Stimulated activated naive CD4-positive, alpha-beta T cell treated with Interleukin-2 at 50 U/mL for 16 hours (primary cell): ENCODE results near the gene CDC42BPG.

Experiments used
- DNase-seq: peaks from one replicate; lab custom pipeline; 2025; lab: John Stamatoyannopoulos, UW

CDC42BPG gene

DNA sequence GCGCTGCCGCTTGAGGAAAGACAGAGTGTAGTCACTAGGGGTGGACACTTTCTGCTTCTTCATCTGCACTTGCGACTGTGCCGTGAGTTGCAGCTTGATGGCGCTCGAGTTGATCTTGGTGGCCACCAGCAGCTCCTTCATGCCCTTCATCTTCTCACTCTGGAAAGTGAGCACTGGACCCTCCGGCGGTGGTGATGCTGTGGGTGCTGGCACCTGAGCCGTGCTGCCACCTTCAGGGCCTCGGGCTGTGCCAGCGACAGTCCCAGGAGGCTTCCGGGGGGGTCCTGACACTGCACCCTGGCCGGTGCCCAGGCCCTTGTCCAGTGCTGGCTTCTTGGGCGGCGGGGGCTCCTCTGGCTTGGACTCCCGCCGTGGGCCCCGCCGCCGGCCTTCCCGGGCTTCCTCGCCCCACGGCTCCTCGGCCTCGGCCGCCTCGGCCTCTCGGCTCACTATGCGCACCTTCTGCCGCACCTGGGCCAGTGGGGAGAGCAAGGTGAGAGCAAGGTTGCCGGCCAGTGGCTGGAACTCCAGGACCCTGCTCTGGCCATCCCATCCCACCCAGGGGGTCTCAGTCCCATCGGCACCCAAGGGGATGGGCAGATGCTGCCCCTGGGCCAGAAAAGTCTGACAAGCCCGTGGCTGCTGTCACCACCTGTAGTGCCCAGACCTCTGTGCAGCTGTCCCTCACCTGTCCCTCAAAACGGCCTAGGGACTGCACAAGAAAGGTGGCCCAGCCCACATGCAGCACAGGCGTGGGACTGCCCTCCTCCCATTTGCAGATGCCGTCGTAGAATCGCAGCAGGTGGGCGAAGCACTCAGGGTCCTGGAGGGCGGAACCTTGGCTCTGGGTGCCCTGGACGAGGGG lies 39.9 kb downstream of the CDC42BPG start:
- DNase-seq: no peak

- no peak for DNase-seq
These were observed 40.6 kb downstream of the CDC42BPG start for GRCh38 chr11:64803846-64804345.

GRCh38 chr11:64803158-64803845 lies 41.2 kb downstream of the CDC42BPG start, which contains the start of gene MAP4K2:
Gene MAP4K2 (minus strand): TSS chr11:64803214. CDS start chr11:64803149, 65 bp downstream.
- DNase-seq: peak; percentile 80

DNA sequence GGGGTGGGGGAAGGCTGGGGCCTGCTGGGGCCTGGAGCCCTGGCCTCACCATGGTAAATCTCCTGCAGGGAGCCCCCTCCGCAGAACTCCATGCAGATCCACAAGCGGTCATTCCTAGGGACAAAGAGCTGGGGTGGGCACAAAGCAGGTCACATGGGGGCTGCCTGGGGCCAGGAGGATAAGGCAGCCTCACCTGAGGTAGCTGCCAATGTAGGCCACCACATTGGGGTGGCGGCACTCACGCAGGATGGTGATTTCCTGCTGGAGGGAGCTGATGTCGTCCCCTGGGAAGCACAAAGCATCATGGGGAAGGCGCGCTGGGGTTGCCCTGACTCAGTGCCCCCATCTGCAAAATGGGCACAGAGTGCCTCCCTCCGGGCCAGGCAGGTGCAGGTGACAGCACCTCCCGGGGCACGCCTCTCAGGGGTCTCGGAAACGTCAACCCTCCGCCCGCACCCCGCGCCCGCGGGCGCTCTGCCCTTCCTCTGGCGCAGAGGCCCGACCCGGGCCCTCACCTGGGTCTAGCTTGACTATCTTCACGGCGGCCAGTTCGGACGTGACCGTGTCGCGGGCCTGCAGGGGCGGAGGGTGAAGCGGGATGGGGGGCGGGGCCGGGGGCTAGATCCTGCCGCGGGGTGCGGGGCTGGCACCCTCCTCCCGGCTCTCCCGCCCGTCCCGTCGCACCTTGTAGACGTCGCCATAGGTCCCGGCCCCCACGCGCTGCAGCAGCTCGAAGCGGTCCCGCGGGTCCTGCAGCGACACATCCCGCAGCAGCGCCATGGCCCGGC lies 41.9 kb downstream of the CDC42BPG start:
- DNase-seq: peak; percentile 59

GRCh38 chr11:64801561-64802369 lies 42.7 kb downstream of the CDC42BPG start:
- no peak for DNase-seq

GRCh38 chr11:64801158-64801464 lies 43.3 kb downstream of the CDC42BPG start:
- no peak for DNase-seq

GRCh38 chr11:64800303-64801157 lies 43.9 kb downstream of the CDC42BPG start:
- no peak for DNase-seq

DNA sequence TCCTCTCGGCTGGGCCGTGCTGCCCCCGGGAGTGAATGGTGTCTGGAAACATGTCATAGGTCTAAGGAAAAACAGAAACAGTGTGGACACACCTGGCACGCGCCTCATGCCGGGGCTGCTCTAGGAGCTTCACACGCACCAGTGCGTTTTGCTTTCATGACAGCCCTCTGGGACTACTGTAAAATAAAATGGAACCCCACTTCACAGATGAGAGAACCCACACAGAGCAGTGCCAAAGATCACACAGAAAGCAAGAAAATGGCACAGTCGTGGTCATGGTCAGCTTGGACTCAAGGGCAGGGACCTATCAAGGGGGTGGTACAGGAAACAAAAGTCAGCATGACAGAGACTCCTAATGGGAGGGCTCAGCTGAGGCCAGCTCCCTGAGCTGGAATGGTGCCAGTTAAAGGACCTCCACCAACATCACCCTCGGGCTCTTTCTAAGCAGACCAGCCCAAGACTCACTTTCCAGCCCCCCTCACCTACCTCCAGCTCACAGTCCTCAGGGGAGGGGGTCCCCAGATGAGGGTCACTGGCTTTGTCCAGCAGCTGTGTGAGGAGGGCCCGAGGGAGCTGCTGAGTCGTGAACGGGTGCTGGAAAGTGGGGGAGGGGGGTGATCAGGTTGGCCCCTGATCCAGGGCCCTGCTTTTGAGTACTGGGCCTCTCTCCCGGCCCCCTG lies 44.7 kb downstream of the CDC42BPG start:
- no peak for DNase-seq

DNA sequence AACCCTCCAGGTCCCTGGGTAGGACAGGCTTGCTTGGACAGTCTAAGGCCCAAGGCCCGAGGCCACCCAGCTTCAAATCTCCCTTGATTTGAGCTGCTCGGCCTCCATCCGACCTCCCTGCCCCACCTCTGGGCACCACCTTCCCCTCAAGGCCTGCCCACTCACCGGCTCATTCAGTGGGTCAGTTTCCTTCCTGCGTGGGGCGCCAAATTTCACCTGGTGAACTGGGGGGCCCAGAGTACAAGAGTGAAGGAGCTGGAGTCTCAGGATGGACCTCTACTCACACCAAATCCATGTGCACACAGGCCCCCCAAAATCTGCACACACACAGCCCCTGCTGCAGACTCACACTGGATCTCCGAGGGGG lies 45.2 kb downstream of the CDC42BPG start:
- no peak for DNase-seq

DNA sequence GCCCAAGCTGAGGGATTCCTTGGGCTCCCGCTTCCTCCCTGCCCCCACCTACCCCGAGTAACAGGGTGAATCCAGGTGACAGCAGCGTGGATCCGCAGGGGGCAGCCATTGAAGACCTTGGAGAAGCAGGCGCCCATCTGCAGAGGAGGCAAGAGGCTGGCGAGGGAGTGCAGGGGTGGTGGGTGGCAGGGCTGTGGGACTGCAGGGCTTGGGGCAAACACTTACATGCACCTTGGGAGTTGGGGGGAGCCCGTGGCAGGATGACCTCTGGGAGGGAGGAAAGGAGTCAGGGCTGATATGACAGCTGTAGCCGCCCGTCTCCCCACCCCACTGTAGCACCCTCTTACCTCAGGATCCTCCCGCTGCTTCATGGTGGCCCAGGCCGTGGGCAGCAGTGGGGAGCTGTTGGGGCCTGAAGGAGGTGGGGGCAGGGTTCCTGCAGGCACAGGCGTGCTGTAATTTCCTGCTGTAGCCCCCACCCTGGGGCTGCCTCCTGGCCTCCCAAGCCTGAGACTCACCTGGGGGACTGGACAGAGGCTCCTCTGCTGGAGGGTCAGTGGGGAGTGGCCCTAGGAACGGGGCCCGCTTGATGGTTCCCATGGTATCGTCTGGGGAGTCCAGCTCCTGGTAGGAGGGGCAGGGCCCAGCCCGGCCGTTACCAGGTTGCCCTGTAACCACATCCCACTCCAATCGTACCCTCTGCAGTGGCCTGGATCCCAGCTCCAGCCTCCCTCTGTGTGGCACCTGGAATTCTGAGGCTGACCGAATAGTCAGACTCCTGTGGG lies 47.5 kb downstream of the CDC42BPG start:
- DNase-seq: no peak

- DNase-seq: no peak
These were observed 48.3 kb downstream of the CDC42BPG start for GRCh38 chr11:64796047-64796756.

DNA sequence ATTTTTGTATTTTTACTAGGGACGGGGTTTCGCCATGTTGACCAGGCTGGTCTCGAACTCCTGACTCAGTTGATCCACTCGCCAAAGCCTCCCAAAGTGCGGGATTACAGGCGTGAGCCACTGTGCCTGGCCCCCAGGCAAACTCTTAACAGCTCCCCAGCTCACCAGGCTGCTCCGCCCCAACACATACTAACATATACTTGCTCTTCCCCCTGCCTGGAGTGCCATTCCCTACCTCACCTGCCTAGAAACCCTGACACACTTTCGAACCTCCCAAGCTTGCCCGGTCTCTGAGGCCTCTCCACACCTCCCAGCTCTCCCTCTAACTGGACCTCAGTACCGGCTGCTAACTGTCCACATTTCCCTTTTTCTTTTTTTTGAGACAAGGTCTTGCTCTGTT lies 49.9 kb downstream of the CDC42BPG start:
- DNase-seq: no peak

DNA sequence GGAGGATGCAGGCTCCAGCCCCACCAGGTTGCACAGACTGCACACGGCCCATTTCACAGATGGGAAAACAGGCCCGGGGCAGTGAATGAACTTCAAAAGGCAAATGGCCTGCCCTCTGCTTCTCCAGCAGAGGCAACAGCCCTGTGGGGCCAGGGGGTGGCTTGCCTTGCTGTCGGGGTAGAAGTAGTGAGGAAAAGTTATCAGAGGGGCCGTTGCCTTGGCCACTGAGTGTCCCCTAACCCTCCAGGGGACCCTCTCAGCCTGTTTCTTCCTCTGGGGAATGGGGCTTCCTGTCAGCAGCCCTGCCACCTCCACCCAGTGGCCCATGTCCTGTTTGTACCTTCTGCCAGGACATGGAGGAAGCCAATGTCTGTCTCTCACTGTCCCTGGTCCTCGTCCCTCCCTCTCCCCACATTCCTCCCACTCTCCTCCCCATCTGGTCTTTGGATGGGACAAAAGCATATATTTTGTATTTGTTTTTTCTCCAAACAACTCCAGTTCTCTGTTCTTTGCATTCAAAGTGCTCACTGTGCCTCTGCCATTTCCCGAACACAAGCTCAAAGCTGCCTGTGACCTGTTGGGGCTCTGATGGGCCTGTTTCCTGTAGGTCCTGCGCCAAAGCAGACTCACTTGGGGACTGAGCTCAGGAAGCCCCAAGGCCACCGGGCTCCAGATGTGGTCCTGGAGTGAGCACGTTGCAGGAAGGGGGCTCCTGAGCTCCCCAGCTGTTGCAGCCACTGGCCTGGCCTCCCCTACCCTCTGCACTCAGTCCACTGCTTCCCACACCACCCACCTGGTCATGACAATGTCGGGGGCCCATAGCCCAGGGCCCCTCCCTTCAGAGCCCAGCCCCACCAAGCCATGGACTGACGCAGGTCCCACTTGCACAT lies 50.9 kb downstream of the CDC42BPG start:
- no peak for DNase-seq

GRCh38 chr11:64792482-64792881 lies 52.0 kb downstream of the CDC42BPG start:
- no peak for DNase-seq

DNA sequence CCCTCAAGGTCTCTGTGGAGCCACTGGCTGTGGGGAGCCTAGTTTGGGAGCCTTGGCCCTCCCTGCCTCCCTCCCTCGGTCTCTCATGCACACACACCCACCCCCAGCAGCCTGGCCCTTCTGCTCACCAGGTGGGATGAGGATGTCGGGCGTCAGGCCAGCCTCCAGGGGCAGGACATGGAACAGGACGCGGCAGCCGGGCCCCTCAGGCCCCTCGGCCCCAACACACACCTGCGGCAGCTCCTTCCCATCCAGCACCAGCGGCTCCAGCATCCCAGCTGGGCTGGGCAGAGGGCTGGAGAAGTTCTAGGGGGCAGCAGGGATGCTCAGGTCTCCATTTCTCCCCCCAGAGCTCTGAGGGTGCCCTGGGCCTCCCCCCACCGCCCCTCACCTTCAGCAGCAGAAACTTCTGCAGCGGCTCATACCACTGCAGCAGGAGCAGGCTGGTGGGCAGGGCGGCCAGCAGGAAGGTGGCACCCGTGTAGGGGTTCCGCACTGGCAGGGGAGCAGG lies 52.6 kb downstream of the CDC42BPG start:
- no peak for DNase-seq

DNA sequence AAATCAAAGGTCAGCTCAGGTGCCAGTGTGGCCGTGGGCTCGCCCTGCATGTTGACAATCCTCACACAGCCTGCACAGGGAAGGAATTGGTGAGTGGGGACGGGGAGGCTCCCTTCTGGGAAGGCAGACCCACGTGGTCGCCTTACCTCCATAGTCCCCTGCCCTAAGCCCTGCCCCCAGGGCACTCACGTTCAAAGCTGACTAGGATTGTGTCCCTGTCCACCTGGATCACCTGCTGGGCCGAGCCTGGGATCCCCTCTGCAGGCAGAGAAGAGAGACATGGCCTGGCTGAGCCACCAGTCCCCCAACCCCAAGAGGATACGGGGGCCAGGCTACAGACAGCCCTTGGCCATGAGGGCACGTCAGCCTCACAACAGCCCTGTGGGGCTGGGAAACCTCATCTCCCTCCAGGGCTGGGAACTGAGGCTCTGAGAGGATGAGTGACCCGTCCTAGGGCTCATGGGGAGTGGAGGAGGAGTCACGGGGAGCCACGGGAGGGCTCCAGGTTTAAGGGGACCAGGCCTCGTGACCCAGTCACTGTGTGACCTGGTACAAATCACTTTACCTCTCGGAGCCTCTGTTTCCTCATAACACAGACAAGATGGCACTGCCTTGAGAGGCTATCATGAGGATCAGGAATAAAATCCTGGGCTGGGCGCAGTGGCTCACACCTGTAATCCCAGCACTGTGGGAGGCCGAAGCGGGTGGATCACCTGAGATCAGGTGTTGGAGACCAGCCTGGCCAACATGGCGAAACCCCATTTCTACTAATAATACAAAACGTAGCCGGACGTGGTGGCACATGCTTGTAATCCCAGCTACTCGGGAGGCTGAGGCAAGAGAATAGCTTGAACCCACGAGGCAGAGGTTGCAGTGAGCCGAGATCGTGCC lies 54.0 kb downstream of the CDC42BPG start:
- no peak for DNase-seq
